Activated CD4-positive, alpha-beta T cell treated with anti-CD3 and anti-CD28 coated beads, Interleukin-2, amount 10 ng/mL, durations not matched to agents 7 days and 5 days (primary cell): Measurements from ENCODE around the gene ELOVL6. TPM values are rescaled to one million over a fixed set of nuclear protein-coding genes. Genes with fewer than 3 reads are reported as not detected.
A peak's percentile ranks its signal among the peaks of the same experiment; 100 is the strongest.

ENCODE experiments used
- CTCF ChIA-PET: fragments of 350-600 bp; sonication (Branson Sonifier 250); formaldehyde crosslinking; loops from one replicate; lab custom pipeline; 2021; ENCODE audit warnings: antibody characterized with exemption; lab: Charles Lee
- POLR2A ChIA-PET: fragments of 350-600 bp; sonication (Branson Sonifier 250); formaldehyde crosslinking; loops from one replicate; lab custom pipeline; 2021; ENCODE audit warnings: antibody characterized with exemption; lab: Charles Lee
- DNase-seq: peaks from one replicate; pipeline ENCODE4 v3.0.0-alpha.2; 2020
- H3K27ac Mint-ChIP-seq: one replicate; pipeline ENCODE4 v1.8.0; 2021; ENCODE audit warnings: mild to moderate bottlenecking, moderate library complexity, mixed read lengths
- H3K27me3 Mint-ChIP-seq: one replicate; pipeline ENCODE4 v1.8.0; 2021; ENCODE audit warnings: mixed read lengths
- H3K36me3 Mint-ChIP-seq: one replicate; pipeline ENCODE4 v1.8.0; 2021; ENCODE audit warnings: low read depth, mixed read lengths
- H3K4me1 Mint-ChIP-seq: one replicate; pipeline ENCODE4 v1.8.0; 2021; ENCODE audit warnings: mixed read lengths
- H3K4me3 Mint-ChIP-seq: one replicate; pipeline ENCODE4 v1.8.0; 2021; ENCODE audit warnings: mild to moderate bottlenecking, moderate library complexity, mixed read lengths
- H3K9me3 Mint-ChIP-seq: one replicate; pipeline ENCODE4 v1.8.0; 2021; ENCODE audit warnings: mixed read lengths
- total RNA-seq, 2 experiments: library from RNA; stranded (reverse); gene quantifications; one replicate each; pipeline ENCODE4 v1.2.3, GENCODE V29; 2021

The ELOVL6 gene
- total RNA-seq, 2 experiments from 2014 or later: 14.7 to 16.0 TPM

- ChIA-PET POLR2A (no interaction called here), CTCF (interaction anchor here (1.1 kb wide), 2 partner anchors 39 to 513 kb away, joined by 4 to 5 read pairs; no protein-coding TSS in a partner anchor)
- peaks cover 6% of the 10 kb centered on the region for H3K27me3 Mint-ChIP-seq
- no peaks in the 10 kb centered on the region for H3K9me3 Mint-ChIP-seq
- H3K27ac Mint-ChIP-seq: no peak overlapping the region
- H3K4me1 Mint-ChIP-seq: peaks cover 20% of the 10 kb centered on the region
- no peak overlapping the region for H3K4me3 Mint-ChIP-seq
- DNase-seq: no peak
- H3K36me3 Mint-ChIP-seq: no peaks in the 10 kb centered on the region
Observed at GRCh38 chr4:110003401-110004187, 194.8 kb downstream of the ELOVL6 start.

GRCh38 chr4:110002326-110002725 lies 196.1 kb downstream of the ELOVL6 start:
- H3K36me3 Mint-ChIP-seq: no peaks in the 10 kb centered on the region
- peak overlapping the region; percentile 34 for H3K27ac Mint-ChIP-seq
- no peak for DNase-seq
- peaks cover 19% of the 10 kb centered on the region for H3K4me1 Mint-ChIP-seq
- no peaks in the 10 kb centered on the region for H3K9me3 Mint-ChIP-seq
- H3K4me3 Mint-ChIP-seq: no peak overlapping the region
- POLR2A ChIA-PET: no interaction called here
- CTCF ChIA-PET: interaction anchor here (1.1 kb wide), 1 partner anchor 510 kb away, joined by 3 read pairs; no protein-coding TSS in a partner anchor
- peaks cover 6% of the 10 kb centered on the region for H3K27me3 Mint-ChIP-seq

DNA sequence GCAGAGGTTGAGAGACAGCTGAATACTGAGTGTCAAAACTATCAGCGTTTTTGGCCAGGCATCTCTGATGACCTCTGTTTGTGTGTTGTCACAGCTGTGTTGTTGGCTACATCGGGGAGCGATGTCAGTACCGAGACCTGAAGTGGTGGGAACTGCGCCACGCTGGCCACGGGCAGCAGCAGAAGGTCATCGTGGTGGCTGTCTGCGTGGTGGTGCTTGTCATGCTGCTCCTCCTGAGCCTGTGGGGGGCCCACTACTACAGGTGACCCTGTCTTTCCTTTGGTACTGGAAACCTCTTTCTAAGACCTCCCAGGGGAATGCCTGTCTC lies 198.9 kb downstream of the ELOVL6 start:
- CTCF ChIA-PET: interaction anchor here (0.7 to 1.0 kb wide), 3 partner anchors 513 to 588 kb away, joined by 3 to 4 read pairs (median 4); no protein-coding TSS in a partner anchor
- no peak overlapping the region for H3K4me3 Mint-ChIP-seq
- H3K27ac Mint-ChIP-seq: no peak overlapping the region
- DNase-seq: no peak
- POLR2A ChIA-PET: no interaction called here
- H3K9me3 Mint-ChIP-seq: no peaks in the 10 kb centered on the region
- peaks cover 20% of the 10 kb centered on the region for H3K4me1 Mint-ChIP-seq
- H3K36me3 Mint-ChIP-seq: no peaks in the 10 kb centered on the region
- peaks cover 9% of the 10 kb centered on the region for H3K27me3 Mint-ChIP-seq

GRCh38 chr4:109998867-109999584 lies 199.4 kb downstream of the ELOVL6 start:
- peak; percentile 70 for DNase-seq
- CTCF ChIA-PET: interaction anchor here (0.5 to 1.8 kb wide), 10 partner anchors 9 to 520 kb away, joined by 3 to 5 read pairs (median 4); no protein-coding TSS in a partner anchor
- H3K9me3 Mint-ChIP-seq: no peaks in the 10 kb centered on the region
- POLR2A ChIA-PET: no interaction called here
- no peaks in the 10 kb centered on the region for H3K36me3 Mint-ChIP-seq
- peaks cover 25% of the 10 kb centered on the region for H3K4me1 Mint-ChIP-seq
- H3K27ac Mint-ChIP-seq: no peak overlapping the region
- peaks cover 6% of the 10 kb centered on the region for H3K27me3 Mint-ChIP-seq
- no peak overlapping the region for H3K4me3 Mint-ChIP-seq

- peaks cover 6% of the 10 kb centered on the region for H3K27me3 Mint-ChIP-seq
- no peaks in the 10 kb centered on the region for H3K36me3 Mint-ChIP-seq
- H3K9me3 Mint-ChIP-seq: no peaks in the 10 kb centered on the region
- ChIA-PET POLR2A (no interaction called here), CTCF (no interaction called here)
- DNase-seq: no peak
- H3K4me1 Mint-ChIP-seq: peaks cover 14% of the 10 kb centered on the region
- H3K27ac Mint-ChIP-seq: no peak overlapping the region
- no peak overlapping the region for H3K4me3 Mint-ChIP-seq
Observed at GRCh38 chr4:109996526-109996925, 201.9 kb downstream of the ELOVL6 start.
